ENCODE data around the gene ZNF710. TPM values are rescaled to one million over a fixed set of nuclear protein-coding genes. Genes with fewer than 3 reads are reported as not detected.

The ZNF710 gene
- total RNA-seq, 1 experiment from 2014 or later, result 40.7 TPM

- Histone ChIP-seq H3K79me1 (ENCODE audit: insufficient read depth, low read depth, low read length, poor library complexity, severe bottlenecking) (no peaks in the 10 kb centered on the region), H3K9me3 (ENCODE audit: control insufficient read depth, low read depth, low read length) (no peaks in the 10 kb centered on the region), H4K5ac (ENCODE audit: insufficient read length, low read depth, low read length) (no peak overlapping the region), H2BK12ac (ENCODE audit: insufficient read length, low read depth, low read length) (no peak overlapping the region), H3K23ac (ENCODE audit: insufficient read length, low read depth, low read length) (no peak overlapping the region), H3K56ac (ENCODE audit: insufficient read length, low read depth, low read length) (no peak overlapping the region), H3K9ac (ENCODE audit: extremely low read depth, insufficient read length, low read length) (no peak overlapping the region), H3K27ac (ENCODE audit: insufficient read length, low read depth, low read length) (no peak overlapping the region), H3K23me2 (ENCODE audit: insufficient read length, low read depth, low read length, poor library complexity, severe bottlenecking) (no peaks in the 10 kb centered on the region), H2BK120ac (ENCODE audit: low read depth, low read length, poor library complexity, severe bottlenecking) (no peak overlapping the region), H3K18ac (ENCODE audit: insufficient read length, low read depth, low read length) (no peak overlapping the region), H3K4ac (ENCODE audit: low read depth, low read length) (no peak overlapping the region), H2AK5ac (ENCODE audit: insufficient read length, low read length) (no peak overlapping the region), H2AFZ (ENCODE audit: low read length) (no peak overlapping the region), H2BK20ac (ENCODE audit: low read depth, low read length, poor library complexity, severe bottlenecking) (no peak overlapping the region), H3K4me2 (ENCODE audit: insufficient read depth, insufficient read length, low read length) (no peak overlapping the region), H3K14ac (ENCODE audit: insufficient read depth, low read length) (no peak overlapping the region), H3K79me2 (ENCODE audit: insufficient read depth, low read length) (no peaks in the 10 kb centered on the region), H2BK15ac (ENCODE audit: low read depth, low read length) (no peak overlapping the region), H4K20me1 (ENCODE audit: control insufficient read depth, insufficient read depth, insufficient read length) (no peaks in the 10 kb centered on the region), H3K27me3 (ENCODE audit: insufficient read depth, low read length) (no peaks in the 10 kb centered on the region), H3T11ph (ENCODE audit: low read length) (no peak overlapping the region), H2BK5ac (ENCODE audit: insufficient read length, low read length) (no peak overlapping the region), H3K4me1 (ENCODE audit: insufficient read depth, low read length) (no peaks in the 10 kb centered on the region), H4K8ac (replicated peaks; ENCODE audit: insufficient read length, low read depth, low read length) (no peak overlapping the region), H4K91ac (ENCODE audit: insufficient read length, low read depth, low read length) (no peak overlapping the region)
- peaks cover 25 to 32% of the 10 kb centered on the region in 2 experiments for H3K4me1 Mint-ChIP-seq
- H3K9me3 Mint-ChIP-seq, result no peaks in the 10 kb centered on the region
- no peaks in the 10 kb centered on the region for H3K27me3 Mint-ChIP-seq (ENCODE audit: low read depth)
- no peak for TF ChIP-seq CTCF (conservative IDR thresholded peaks at IDR 0.05)
- H3K4me3 Mint-ChIP-seq, result no peak overlapping the region
- H3K36me3 Mint-ChIP-seq (ENCODE audit: insufficient read depth in 1 of 3, low read depth in 3 of 3), result no peaks in the 10 kb centered on the region
- WGBS (ENCODE audit: extremely low coverage, insufficient read length, low lambda C conversion rate), result no CpG with 5 or more reads among the region's 14 CpGs
- no peak for DNase-seq
- no peak overlapping the region for H3K27ac Mint-ChIP-seq
These were observed 43.1 kb downstream of the ZNF710 start for GRCh38 chr15:90044191-90044590.
